ENCODE measurements around the gene FANK1.
A peak's percentile ranks its signal among the peaks of the same experiment; 100 is the strongest.
"Not testable (repeated sequence)": the region's sequence is repeated elsewhere in the genome, so short reads cannot be mapped to it uniquely, and the experiment has no call there.

Gene FANK1

GRCh38 chr10:125933693-125934092 is 37.3 kb downstream of the FANK1 start:
- no peak for DNase-seq

- no peak for DNase-seq
Observed at GRCh38 chr10:125936331-125936730, 40.0 kb downstream of the FANK1 start.

GRCh38 chr10:125940515-125940914 is 44.2 kb downstream of the FANK1 start:
- DNase-seq, result no peak

- DNase-seq, result no peak
Observed at GRCh38 chr10:125951290-125951689, 54.9 kb downstream of the FANK1 start.

- DNase-seq, result no peak
Observed at GRCh38 chr10:125953778-125954385, 57.5 kb downstream of the FANK1 start.

- DNase-seq, result no peak
Observed at GRCh38 chr10:125955766-125956165, 59.4 kb downstream of the FANK1 start.

GRCh38 chr10:125961743-125962142 is 65.4 kb downstream of the FANK1 start:
- DNase-seq, result no peak

GRCh38 chr10:125962200-125962599 is 65.8 kb downstream of the FANK1 start:
- no peak for DNase-seq

- DNase-seq, result no peak
Observed at GRCh38 chr10:125964558-125964957, 68.2 kb downstream of the FANK1 start.

- no peak for DNase-seq
Observed at GRCh38 chr10:125967533-125967932, 71.2 kb downstream of the FANK1 start.

- DNase-seq, result not testable (repeated sequence)
Observed at GRCh38 chr10:125970077-125970630, 73.8 kb downstream of the FANK1 start.

- DNase-seq, result no peak
Observed at GRCh38 chr10:125976960-125977605, 80.7 kb downstream of the FANK1 start.

- DNase-seq, result no peak
Observed at GRCh38 chr10:125979976-125980375, 83.6 kb downstream of the FANK1 start.

GRCh38 chr10:125980521-125981035 is 84.2 kb downstream of the FANK1 start:
- no peak for DNase-seq

- DNase-seq, result peak in 1 of 2 experiments; percentile 12
Observed at GRCh38 chr10:125982260-125982948, 86.0 kb downstream of the FANK1 start.

- no peak for DNase-seq
Observed at GRCh38 chr10:125983161-125983560, 86.8 kb downstream of the FANK1 start.

GRCh38 chr10:125983656-125984055 is 87.3 kb downstream of the FANK1 start:
- DNase-seq, result no peak

GRCh38 chr10:125984346-125984745 is 88.0 kb downstream of the FANK1 start:
- DNase-seq, result no peak

GRCh38 chr10:125984865-125985495 is 88.6 kb downstream of the FANK1 start:
- DNase-seq, result no peak

- no peak for DNase-seq
Observed at GRCh38 chr10:125985557-125986240, 89.3 kb downstream of the FANK1 start.

- no peak for DNase-seq
Observed at GRCh38 chr10:125989791-125990190, 93.4 kb downstream of the FANK1 start.

GRCh38 chr10:125990974-125991373 is 94.6 kb downstream of the FANK1 start:
- DNase-seq, result no peak

GRCh38 chr10:125991392-125991791 is 95.0 kb downstream of the FANK1 start:
- DNase-seq, result no peak

All from NCI-H1930 (cell line).